Type B pancreatic cell (in vitro differentiated cells): ENCODE results near the gene CCL7. TPM values are rescaled to one million over a fixed set of nuclear protein-coding genes. Genes with fewer than 3 reads are reported as not detected.

ENCODE experiments used
- DNase-seq: peaks from one replicate; pipeline ENCODE4 v3.0.0; 2021; ENCODE audit warnings: mixed read lengths; ENCODE audit not compliant: unreplicated experiment; ENCODE audit errors: extremely low spot score
- H3K27ac Mint-ChIP-seq: 2 replicates; pipeline ENCODE4 v1.8.0; 2021; ENCODE audit warnings: mild to moderate bottlenecking, mixed read lengths
- H3K27me3 Mint-ChIP-seq: 2 replicates; pipeline ENCODE4 v1.8.0; 2021; ENCODE audit warnings: mixed read lengths
- H3K36me3 Mint-ChIP-seq: 2 replicates; pipeline ENCODE4 v1.8.0; 2021; ENCODE audit warnings: mixed read lengths
- H3K4me1 Mint-ChIP-seq: one replicate; pipeline ENCODE4 v1.8.0; 2021; ENCODE audit warnings: mixed read lengths; ENCODE audit not compliant: unreplicated experiment
- H3K4me3 Mint-ChIP-seq: 2 replicates; pipeline ENCODE4 v1.8.0; 2021; ENCODE audit warnings: mild to moderate bottlenecking, mixed read lengths
- H3K9me3 Mint-ChIP-seq: 2 replicates; pipeline ENCODE4 v1.8.0; 2021; ENCODE audit warnings: mixed read lengths
- total RNA-seq: library from RNA; stranded (reverse); gene quantifications from 2 replicates; pipeline ENCODE4 v1.2.1, GENCODE V29; 2021; ENCODE audit warnings: low replicate concordance
- TF ChIP-seq, protein P1 (sequence below): fragments of 200-600 bp; sonication (generic); conservative IDR thresholded peaks from 2 replicates; pipeline ENCODE4 v1.5.0; 2021; ENCODE audit warnings: antibody characterized with exemption, mild to moderate bottlenecking

Gene CCL7
- total RNA-seq, 1 donor from 2014 or later = not detected

- peaks cover 40% of the 10 kb centered on the region for H3K4me1 Mint-ChIP-seq
- H3K27me3 Mint-ChIP-seq = peaks cover 8% of the 10 kb centered on the region
These were observed 35.4 kb upstream of the CCL7 start for GRCh38 chr17:34234616-34235015.

GRCh38 chr17:34235389-34236028 is 34.5 kb upstream of the CCL7 start:
- Mint-ChIP-seq H3K9me3 (peaks cover 4% of the 10 kb centered on the region), H3K36me3 (no peaks in the 10 kb centered on the region), H3K27me3 (peaks cover 7% of the 10 kb centered on the region), H3K4me3 (no peak overlapping the region), H3K27ac (peak overlapping the region; percentile 29), H3K4me1 (peaks cover 46% of the 10 kb centered on the region)
- TF ChIP-seq, protein P1, sequence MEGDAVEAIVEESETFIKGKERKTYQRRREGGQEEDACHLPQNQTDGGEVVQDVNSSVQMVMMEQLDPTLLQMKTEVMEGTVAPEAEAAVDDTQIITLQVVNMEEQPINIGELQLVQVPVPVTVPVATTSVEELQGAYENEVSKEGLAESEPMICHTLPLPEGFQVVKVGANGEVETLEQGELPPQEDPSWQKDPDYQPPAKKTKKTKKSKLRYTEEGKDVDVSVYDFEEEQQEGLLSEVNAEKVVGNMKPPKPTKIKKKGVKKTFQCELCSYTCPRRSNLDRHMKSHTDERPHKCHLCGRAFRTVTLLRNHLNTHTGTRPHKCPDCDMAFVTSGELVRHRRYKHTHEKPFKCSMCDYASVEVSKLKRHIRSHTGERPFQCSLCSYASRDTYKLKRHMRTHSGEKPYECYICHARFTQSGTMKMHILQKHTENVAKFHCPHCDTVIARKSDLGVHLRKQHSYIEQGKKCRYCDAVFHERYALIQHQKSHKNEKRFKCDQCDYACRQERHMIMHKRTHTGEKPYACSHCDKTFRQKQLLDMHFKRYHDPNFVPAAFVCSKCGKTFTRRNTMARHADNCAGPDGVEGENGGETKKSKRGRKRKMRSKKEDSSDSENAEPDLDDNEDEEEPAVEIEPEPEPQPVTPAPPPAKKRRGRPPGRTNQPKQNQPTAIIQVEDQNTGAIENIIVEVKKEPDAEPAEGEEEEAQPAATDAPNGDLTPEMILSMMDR = no peak
- no peak for DNase-seq

More at GRCh38 chr17:34234616-34235015, 35.4 kb upstream of the CCL7 start:
- H3K9me3 Mint-ChIP-seq = peaks cover 4% of the 10 kb centered on the region
- DNase-seq = no peak
- no peak overlapping the region for H3K4me3 Mint-ChIP-seq
- no peaks in the 10 kb centered on the region for H3K36me3 Mint-ChIP-seq
- H3K27ac Mint-ChIP-seq = no peak overlapping the region
- TF ChIP-seq, protein P1 = no peak

DNA sequence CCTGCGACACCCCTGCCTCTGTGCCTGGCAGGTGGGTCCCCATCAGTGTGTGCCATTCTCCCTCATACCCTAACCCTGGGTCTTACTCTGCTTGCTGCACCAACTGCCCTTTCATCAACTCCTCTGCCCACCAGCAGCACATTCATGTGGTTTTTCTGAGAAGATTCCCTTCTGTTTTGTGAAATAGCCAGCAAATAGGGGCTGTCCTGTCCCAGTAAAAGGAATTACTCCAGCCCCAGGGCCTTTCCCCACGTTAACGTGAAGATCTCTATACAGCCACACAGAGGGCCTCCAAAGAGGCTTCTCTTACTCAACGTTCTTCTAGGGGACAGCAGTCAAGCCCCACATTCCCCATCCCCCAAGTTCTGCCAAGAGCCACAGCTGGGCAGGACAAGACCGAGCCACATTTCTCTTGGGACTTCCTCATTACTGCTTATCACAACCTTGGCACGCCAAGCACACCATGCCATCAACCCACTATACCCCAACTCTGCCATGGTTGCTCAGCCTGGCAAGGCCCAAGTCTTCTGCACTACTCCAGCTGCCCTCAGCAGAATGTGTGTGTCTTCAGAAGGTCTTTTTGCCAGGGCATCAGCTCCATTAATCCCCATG is 33.6 kb upstream of the CCL7 start:
- H3K9me3 Mint-ChIP-seq = no peaks in the 10 kb centered on the region
- H3K36me3 Mint-ChIP-seq = no peaks in the 10 kb centered on the region
- TF ChIP-seq, protein P1 = no peak
- H3K27ac Mint-ChIP-seq = no peak overlapping the region
- H3K4me1 Mint-ChIP-seq = peaks cover 46% of the 10 kb centered on the region
- H3K27me3 Mint-ChIP-seq = peaks cover 7% of the 10 kb centered on the region
- H3K4me3 Mint-ChIP-seq = no peak overlapping the region
- DNase-seq = no peak

- H3K9me3 Mint-ChIP-seq = no peaks in the 10 kb centered on the region
- no peaks in the 10 kb centered on the region for H3K36me3 Mint-ChIP-seq
- TF ChIP-seq, protein P1 = no peak
- H3K27me3 Mint-ChIP-seq = peaks cover 7% of the 10 kb centered on the region
- no peak for DNase-seq
- H3K4me3 Mint-ChIP-seq = no peak overlapping the region
- no peak overlapping the region for H3K27ac Mint-ChIP-seq
- H3K4me1 Mint-ChIP-seq = peaks cover 46% of the 10 kb centered on the region
These were observed 32.6 kb upstream of the CCL7 start for GRCh38 chr17:34237458-34237857.

DNA sequence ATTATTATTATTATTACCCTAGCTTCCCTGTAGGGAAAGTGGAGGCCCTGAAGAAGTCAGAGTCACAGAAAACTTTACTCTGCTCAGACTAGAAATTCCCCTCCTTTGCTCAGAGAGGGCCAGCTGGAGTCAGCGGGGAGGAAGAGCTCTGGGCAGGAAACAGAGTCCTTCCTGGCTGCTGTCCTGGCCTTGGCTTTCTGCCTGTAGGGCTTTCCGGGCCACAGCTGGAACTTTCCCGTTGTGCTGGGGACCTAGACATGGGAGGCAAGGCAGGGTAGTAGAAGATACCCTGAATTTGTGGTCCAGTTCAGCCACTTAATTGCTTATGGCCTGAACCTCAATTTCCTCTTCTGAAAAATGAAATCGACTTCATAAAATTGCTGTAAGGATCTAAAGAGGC is 29.0 kb upstream of the CCL7 start:
- peaks cover 23% of the 10 kb centered on the region for H3K4me1 Mint-ChIP-seq
- no peak for DNase-seq
- no peak overlapping the region for H3K4me3 Mint-ChIP-seq
- no peaks in the 10 kb centered on the region for H3K9me3 Mint-ChIP-seq
- H3K27me3 Mint-ChIP-seq = peaks cover 3% of the 10 kb centered on the region
- H3K27ac Mint-ChIP-seq = no peak overlapping the region
- H3K36me3 Mint-ChIP-seq = no peaks in the 10 kb centered on the region
- TF ChIP-seq, protein P1 = no peak
